HepG2 (cell line): Measurements from ENCODE around the gene AP2S1. TPM values are rescaled to one million over a fixed set of nuclear protein-coding genes. Genes with fewer than 3 reads are reported as not detected.

Experiments
- BRF2 ChIP-seq: sonication (generic); formaldehyde crosslinking; IDR thresholded peaks from 2 replicates; pipeline ENCODE4 v1.8.1; 2022; ENCODE audit warnings: mild to moderate bottlenecking, missing genetic modification reagents
- CCAR2 ChIP-seq: fragments of 200-400 bp; formaldehyde crosslinking; optimal IDR thresholded peaks from 2 replicates; pipeline ENCODE3; 2018; ENCODE audit warnings: low read depth, mild to moderate bottlenecking, low read length, moderate library complexity
- E2F1 ChIP-seq: sonication (generic); formaldehyde crosslinking; IDR thresholded peaks from 2 replicates; pipeline ENCODE4 v1.5.0; 2020; ENCODE audit warnings: missing genetic modification reagents
- ELF1 ChIP-seq: sonication (generic); formaldehyde crosslinking; IDR thresholded peaks from 2 replicates; pipeline ENCODE4 v1.4.0; 2020; ENCODE audit warnings: missing genetic modification reagents
- GZF1 ChIP-seq: sonication (generic); formaldehyde crosslinking; IDR thresholded peaks from 2 replicates; pipeline ENCODE4 v1.5.1; 2020; ENCODE audit warnings: mild to moderate bottlenecking, missing genetic modification reagents
- HNF1A ChIP-seq, 2 experiments: sonication (generic) in 1 of 2; formaldehyde crosslinking in 1 of 2; IDR thresholded peaks; 2 replicates each; pipeline versions ENCODE4 v1.4.0 to v1.6.1; 2016 to 2020; ENCODE audit warnings: borderline replicate concordance in 1 of 2, low read depth in 1 of 2, mild to moderate bottlenecking in 1 of 2, missing genetic modification reagents in 1 of 2
- MATR3 ChIP-seq: sonication (generic); formaldehyde crosslinking; IDR thresholded peaks from 2 replicates; pipeline ENCODE4 v1.4.0; 2020; ENCODE audit warnings: missing genetic modification reagents
- MIER3 ChIP-seq: IDR thresholded peaks from 2 replicates; pipeline ENCODE4 v1.6.1; 2016; ENCODE audit warnings: missing compliant biosample characterization, borderline replicate concordance
- NR2C2 ChIP-seq: sonication (generic); formaldehyde crosslinking; IDR thresholded peaks from 2 replicates; pipeline ENCODE4 v1.4.0; 2020; ENCODE audit warnings: missing genetic modification reagents, mild to moderate bottlenecking, moderate library complexity, borderline replicate concordance
- PTBP1 ChIP-seq: fragments of 200-400 bp; formaldehyde crosslinking; IDR thresholded peaks from 2 replicates; pipeline ENCODE4 v1.6.1; 2018; ENCODE audit warnings: low read length, low read depth; ENCODE audit not compliant: poor library complexity, severe bottlenecking
- RBAK ChIP-seq: sonication (generic); formaldehyde crosslinking; IDR thresholded peaks from 2 replicates; pipeline ENCODE4 v1.5.1; 2020; ENCODE audit warnings: mild to moderate bottlenecking, missing genetic modification reagents
- RFXAP ChIP-seq: sonication (generic); formaldehyde crosslinking; IDR thresholded peaks from 2 replicates; pipeline ENCODE4 v1.4.0; 2020; ENCODE audit warnings: missing genetic modification reagents, borderline replicate concordance
- SETDB1 ChIP-seq: sonication (generic); formaldehyde crosslinking; IDR thresholded peaks from 2 replicates; pipeline ENCODE4 v1.5.1; 2020; ENCODE audit warnings: missing genetic modification reagents, mild to moderate bottlenecking, borderline replicate concordance
- STAG1 ChIP-seq: sonication (generic); formaldehyde crosslinking; IDR thresholded peaks from 2 replicates; pipeline ENCODE4 v1.4.0; 2020; ENCODE audit warnings: missing genetic modification reagents
- TBX2 ChIP-seq: sonication (generic); formaldehyde crosslinking; IDR thresholded peaks from 2 replicates; pipeline ENCODE4 v1.5.0; 2020; ENCODE audit warnings: missing genetic modification reagents, mild to moderate bottlenecking, borderline replicate concordance
- TOPORS ChIP-seq: sonication (generic); formaldehyde crosslinking; IDR thresholded peaks from 2 replicates; pipeline ENCODE4 v1.8.0; 2023; ENCODE audit warnings: mild to moderate bottlenecking, missing genetic modification reagents
- ZNF138 ChIP-seq: sonication (generic); formaldehyde crosslinking; IDR thresholded peaks from 2 replicates; pipeline ENCODE4 v1.5.0; 2020; ENCODE audit warnings: mild to moderate bottlenecking, low read depth, missing genetic modification reagents
- ZNF224 ChIP-seq: sonication (generic); formaldehyde crosslinking; IDR thresholded peaks from 2 replicates; pipeline ENCODE4 v1.5.0; 2020; ENCODE audit warnings: mild to moderate bottlenecking, missing genetic modification reagents
- ZNF350 ChIP-seq: sonication (generic); formaldehyde crosslinking; IDR thresholded peaks from 2 replicates; pipeline ENCODE4 v1.4.0; 2020; ENCODE audit warnings: mild to moderate bottlenecking, low read depth, missing genetic modification reagents, borderline replicate concordance
- ZNF543 ChIP-seq: sonication (generic); formaldehyde crosslinking; IDR thresholded peaks from 2 replicates; pipeline ENCODE4 v1.4.0; 2020; ENCODE audit warnings: mild to moderate bottlenecking, missing genetic modification reagents
- ZNF720 ChIP-seq: sonication (generic); formaldehyde crosslinking; IDR thresholded peaks from 2 replicates; pipeline ENCODE4 v1.4.0; 2020; ENCODE audit warnings: missing genetic modification reagents
- ZNF766 ChIP-seq: sonication (generic); formaldehyde crosslinking; IDR thresholded peaks from 2 replicates; pipeline ENCODE4 v1.5.0; 2020; ENCODE audit warnings: missing genetic modification reagents, borderline replicate concordance
- ZSCAN20 ChIP-seq: sonication (generic); formaldehyde crosslinking; IDR thresholded peaks from 2 replicates; pipeline ENCODE4 v1.4.0; 2020; ENCODE audit warnings: missing genetic modification reagents, mild to moderate bottlenecking, borderline replicate concordance
- polyA plus RNA-seq, 8 experiments: library from polyadenylated mRNA; depleted of rRNA in 3 of 8; stranded (reverse) in 7 of 8; unstranded in 1 of 8; fragments of >200 nt; fragmentation: Illumina TruSeq in 4 of 8; extraction: Trizol in 4 of 8; gene quantifications; 2 replicates each; pipeline versions ENCODE4 v1.2.1 to v1.2.3, GENCODE V29; 2011 to 2016; ENCODE audit warnings: low read depth in 4 of 8, missing spikeins in 1 of 8, mixed read lengths in 1 of 8; ENCODE audit not compliant: insufficient read depth in 1 of 8
- total RNA-seq, 5 experiments: library from RNA; depleted of rRNA; stranded (reverse); fragments of >200 nt; fragmentation: Illumina TruSeq; extraction: Trizol; gene quantifications; 2 replicates each; pipeline ENCODE4 v1.2.3, GENCODE V29; 2016; ENCODE audit warnings: low read depth in 1 of 5

The AP2S1 gene
- total and polyA plus RNA-seq, 2 of the 13 experiments (the other 11 are each of a cell fraction or from before 2014, with no cell fraction given): 45.2 to 86.1 TPM

GRCh38 chr19:46860125-46860845, 9.6 kb upstream of the AP2S1 start (continued):
- TF ChIP-seq BRF2 (CRISPR knock-in tag) (no peak), TOPORS (peak; percentile 48; the same call in 1 of the 2 replicates), ZNF224 (CRISPR knock-in tag) (peak; percentile 50; the same call in 1 of the 2 replicates), STAG1 (CRISPR knock-in tag) (no peak), ZNF138 (CRISPR knock-in tag) (peak; percentile 45), ZNF543 (CRISPR knock-in tag) (peak; percentile 95), RBAK (CRISPR knock-in tag) (no peak), TBX2 (CRISPR knock-in tag) (peak; percentile 82), GZF1 (CRISPR knock-in tag) (no peak), ZNF720 (CRISPR knock-in tag) (no peak), ZNF766 (CRISPR knock-in tag) (peak; percentile 96), NR2C2 (CRISPR knock-in tag) (peak; percentile 64), HNF1A (IDR thresholded peaks at IDR 0.05; ENCODE audit: low read depth) (no peak), HNF1A (CRISPR knock-in tag; IDR thresholded peaks at IDR 0.05; ENCODE audit: borderline replicate concordance) (peak; percentile 81; the same call in 1 of the 2 replicates), RFXAP (CRISPR knock-in tag) (peak; percentile 79), ELF1 (CRISPR knock-in tag) (peak; percentile 89), PTBP1 (no peak), MATR3 (no peak), ZNF350 (no peak), CCAR2 (no peak), ZSCAN20 (CRISPR knock-in tag) (0 out of 2 replicates have a peak, but pooled peaks have one; percentile 55), E2F1 (CRISPR knock-in tag) (peak; percentile 92), SETDB1 (no peak), MIER3 (CRISPR knock-in tag) (no peak)
